ENCODE results near the gene ME1.

DNA sequence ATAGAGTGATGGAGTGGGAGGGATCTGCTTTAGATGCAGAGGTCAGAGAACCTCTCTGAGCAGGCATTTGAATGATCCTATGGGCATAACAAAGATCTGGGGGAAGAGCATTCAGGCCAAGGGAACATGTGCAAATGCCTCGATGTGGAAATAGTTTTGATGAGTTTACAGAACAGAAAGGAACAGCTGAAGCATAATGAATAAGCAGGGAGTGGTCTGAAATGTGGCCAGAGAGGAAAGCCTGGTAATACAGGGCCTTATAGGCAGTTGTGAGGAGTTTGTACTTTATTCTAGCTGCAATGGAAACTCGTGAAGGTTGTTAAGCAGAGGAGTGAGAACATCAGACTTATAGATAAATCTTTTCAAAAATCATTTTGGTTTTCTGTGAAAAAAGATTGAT lies 33.0 kb upstream of the ME1 start:
- TF ChIP-seq EZH2 (IDR thresholded peaks at IDR 0.05; ENCODE audit: borderline replicate concordance), result no peak
- TF ChIP-seq, protein P1, sequence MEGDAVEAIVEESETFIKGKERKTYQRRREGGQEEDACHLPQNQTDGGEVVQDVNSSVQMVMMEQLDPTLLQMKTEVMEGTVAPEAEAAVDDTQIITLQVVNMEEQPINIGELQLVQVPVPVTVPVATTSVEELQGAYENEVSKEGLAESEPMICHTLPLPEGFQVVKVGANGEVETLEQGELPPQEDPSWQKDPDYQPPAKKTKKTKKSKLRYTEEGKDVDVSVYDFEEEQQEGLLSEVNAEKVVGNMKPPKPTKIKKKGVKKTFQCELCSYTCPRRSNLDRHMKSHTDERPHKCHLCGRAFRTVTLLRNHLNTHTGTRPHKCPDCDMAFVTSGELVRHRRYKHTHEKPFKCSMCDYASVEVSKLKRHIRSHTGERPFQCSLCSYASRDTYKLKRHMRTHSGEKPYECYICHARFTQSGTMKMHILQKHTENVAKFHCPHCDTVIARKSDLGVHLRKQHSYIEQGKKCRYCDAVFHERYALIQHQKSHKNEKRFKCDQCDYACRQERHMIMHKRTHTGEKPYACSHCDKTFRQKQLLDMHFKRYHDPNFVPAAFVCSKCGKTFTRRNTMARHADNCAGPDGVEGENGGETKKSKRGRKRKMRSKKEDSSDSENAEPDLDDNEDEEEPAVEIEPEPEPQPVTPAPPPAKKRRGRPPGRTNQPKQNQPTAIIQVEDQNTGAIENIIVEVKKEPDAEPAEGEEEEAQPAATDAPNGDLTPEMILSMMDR (IDR thresholded peaks at IDR 0.05; ENCODE audit: poor library complexity), result no peak
- TF ChIP-seq EZH2phosphoT487 (IDR thresholded peaks at IDR 0.05; ENCODE audit: low read depth, severe bottlenecking, unreplicated experiment), result no peak
